GM18909 (cell line): ENCODE results near the gene UGT3A2.
"Not testable (repeated sequence)": the region's sequence is repeated elsewhere in the genome, so short reads cannot be mapped to it uniquely, and the experiment has no call there.

Experiments
- ATAC-seq: cut with Tn5 transposase; IDR thresholded peaks from one replicate; pipeline ENCODE4 v1.9.1; 2021; ENCODE audit warnings: mild to moderate bottlenecking; ENCODE audit not compliant: unreplicated experiment, poor library complexity

Gene UGT3A2

GRCh38 chr5:36055984-36056383 lies 10.7 kb downstream of the UGT3A2 start:
- no peak for ATAC-seq

DNA sequence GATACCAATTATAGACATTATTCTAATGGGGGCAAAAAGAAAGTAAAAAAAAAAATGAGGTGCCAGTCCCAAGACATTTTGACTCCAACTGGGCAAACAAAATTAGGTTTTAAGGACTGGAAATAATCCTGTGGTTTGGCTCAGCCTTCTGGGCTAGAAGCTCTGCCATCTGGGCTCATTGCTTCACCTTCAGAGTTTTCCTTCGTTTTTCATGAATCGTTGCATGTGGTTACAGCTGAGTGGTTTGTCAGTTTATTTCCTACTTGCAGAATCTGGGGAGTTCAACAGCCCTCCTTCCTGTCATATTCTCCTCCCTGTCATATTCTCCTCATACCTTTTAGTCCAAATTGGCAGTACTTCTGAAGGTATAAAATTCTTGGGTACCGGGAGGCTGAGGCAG lies 12.0 kb downstream of the UGT3A2 start:
- no peak for ATAC-seq

DNA sequence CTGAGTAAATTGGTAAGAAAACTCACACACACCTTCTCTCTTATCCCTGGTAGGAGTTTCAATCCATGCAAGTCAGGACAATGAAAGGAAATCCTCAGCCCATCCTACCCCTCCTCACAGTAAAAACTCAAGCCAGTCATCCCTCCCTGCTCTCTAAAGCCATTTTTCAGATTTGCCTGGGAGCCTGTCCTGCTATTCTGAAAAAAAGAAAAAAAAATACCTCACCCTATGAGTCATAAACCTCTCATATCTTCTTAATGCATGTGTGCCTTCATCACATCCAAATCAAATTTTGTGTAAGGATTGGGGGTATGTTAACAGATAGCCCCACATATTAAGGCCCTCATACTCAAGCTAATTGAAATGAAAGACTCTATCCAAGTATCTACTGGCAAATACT lies 14.1 kb downstream of the UGT3A2 start:
- ATAC-seq, result no peak

DNA sequence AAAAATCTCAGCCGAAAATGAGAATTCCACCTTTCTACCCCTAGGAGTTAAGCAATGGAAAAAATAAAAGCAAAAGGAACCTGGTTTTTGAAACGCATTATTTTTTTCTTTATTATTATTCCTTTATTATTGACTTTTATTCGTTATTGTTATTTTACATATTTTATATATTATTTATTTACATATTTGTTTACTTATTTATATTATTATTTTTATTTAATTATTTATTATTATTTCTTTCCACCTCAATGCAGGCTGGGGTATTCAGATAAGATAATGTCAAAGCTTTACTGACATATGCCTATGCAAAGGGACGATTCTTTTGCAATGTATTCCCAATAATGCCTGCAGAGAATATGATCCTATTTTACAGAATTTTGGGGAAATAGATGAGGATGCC lies 16.7 kb downstream of the UGT3A2 start:
- ATAC-seq, result no peak

GRCh38 chr5:36047384-36048160 lies 19.1 kb downstream of the UGT3A2 start:
- ATAC-seq, result no peak

GRCh38 chr5:36045895-36046294 lies 20.8 kb downstream of the UGT3A2 start:
- ATAC-seq, result no peak

DNA sequence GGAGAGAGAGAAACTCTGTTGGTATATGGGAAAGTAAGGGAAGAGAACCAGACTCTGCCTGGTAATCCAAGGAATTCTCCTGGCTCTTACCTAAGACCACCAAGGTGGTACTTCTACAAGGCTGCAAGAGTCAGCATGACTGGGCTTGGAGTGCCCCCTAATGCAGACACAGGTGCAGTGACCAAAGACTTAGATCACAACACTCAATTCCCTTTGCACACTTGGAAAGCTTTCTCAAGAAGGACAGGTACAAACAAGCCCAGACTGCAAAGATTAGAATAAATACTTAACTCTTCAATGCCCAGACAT lies 25.2 kb downstream of the UGT3A2 start:
- ATAC-seq, result no peak

GRCh38 chr5:36040651-36041536 lies 25.8 kb downstream of the UGT3A2 start:
- ATAC-seq, result no peak

GRCh38 chr5:36035696-36036095 lies 31.0 kb downstream of the UGT3A2 start:
- no peak for ATAC-seq

DNA sequence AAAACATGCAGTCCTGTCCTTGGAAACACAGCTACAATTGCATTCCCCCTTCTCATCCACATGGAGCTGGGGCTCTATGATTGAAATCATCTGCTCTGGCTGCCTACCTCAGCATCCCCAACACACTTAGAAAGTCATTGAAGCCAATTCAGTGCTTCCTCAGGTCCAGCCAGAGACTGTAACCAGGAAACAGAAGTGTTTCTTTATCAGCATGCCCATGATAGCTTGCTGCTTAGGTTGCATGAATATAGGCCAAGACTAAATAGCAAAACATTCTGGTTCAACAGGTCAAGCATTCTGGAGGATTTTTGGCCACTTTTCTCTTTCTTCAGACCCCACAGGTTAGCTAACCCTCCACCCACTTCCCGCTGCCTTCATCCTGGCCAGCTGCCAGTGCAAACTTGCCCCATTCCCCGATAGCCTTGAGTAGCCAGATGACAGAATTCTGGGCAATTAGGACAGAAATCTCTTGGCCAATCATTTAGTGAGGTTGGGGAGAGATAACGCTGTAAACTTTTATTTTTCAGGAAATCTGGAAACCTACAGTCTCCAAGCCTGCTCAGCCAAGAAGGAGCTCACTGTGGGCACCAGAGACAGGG lies 32.0 kb downstream of the UGT3A2 start:
- ATAC-seq, result not testable (repeated sequence)

DNA sequence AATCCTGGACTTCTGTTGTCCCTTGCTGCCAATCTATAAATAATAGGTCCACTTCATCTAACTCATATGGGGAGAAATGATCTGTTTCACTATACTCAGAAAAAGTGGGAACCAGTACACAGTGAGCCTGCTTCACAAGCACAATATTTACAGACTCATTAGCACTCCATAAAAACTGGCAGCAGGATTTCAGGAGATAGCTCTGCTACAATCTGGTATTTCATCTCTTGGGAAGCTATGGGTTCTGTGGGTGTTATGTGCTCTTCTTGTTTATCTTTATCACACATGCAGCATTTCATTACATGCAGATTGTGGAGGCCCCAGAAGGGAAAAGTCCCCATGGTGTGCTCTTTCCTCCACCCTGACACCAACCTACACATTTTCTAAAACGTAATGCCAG lies 33.2 kb downstream of the UGT3A2 start:
- no peak for ATAC-seq

GRCh38 chr5:36033047-36033446 lies 33.6 kb downstream of the UGT3A2 start:
- ATAC-seq, result no peak

- no peak for ATAC-seq
Observed at GRCh38 chr5:36031223-36031622, 35.5 kb downstream of the UGT3A2 start.

- no peak for ATAC-seq
Observed at GRCh38 chr5:36029914-36030313, 36.8 kb downstream of the UGT3A2 start.

DNA sequence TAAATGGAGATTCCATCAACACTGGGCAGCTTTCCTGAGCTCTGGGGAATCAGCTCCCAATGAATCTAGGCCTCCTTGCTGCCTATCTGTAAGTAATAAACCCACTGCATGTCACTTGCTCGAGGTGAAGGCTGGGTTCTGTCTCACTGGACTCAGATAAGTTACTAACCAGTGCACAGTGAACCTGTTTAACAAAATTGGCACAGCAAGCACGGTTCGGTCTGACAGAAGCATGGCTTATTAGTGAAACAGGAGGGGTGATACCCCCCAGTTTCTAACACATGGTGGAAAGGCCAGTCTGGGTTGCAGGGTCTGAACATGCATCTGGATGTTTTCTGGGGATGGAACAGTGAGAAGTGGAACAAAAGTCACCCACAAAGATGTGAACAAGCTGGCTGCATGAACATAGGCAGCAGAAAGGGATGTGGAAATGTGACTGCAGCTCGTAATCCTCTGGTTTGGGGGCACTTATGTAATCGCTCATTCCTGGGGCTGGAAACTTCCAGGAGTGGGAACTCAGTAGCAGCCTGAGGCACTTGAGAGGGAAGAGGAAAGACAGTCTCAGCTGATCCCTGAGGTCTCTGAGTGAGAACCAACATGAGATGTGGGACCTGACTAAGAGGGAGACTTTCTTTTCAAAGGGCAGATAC lies 37.7 kb downstream of the UGT3A2 start:
- no peak for ATAC-seq

GRCh38 chr5:36027711-36028110 lies 39.0 kb downstream of the UGT3A2 start:
- ATAC-seq, result no peak

DNA sequence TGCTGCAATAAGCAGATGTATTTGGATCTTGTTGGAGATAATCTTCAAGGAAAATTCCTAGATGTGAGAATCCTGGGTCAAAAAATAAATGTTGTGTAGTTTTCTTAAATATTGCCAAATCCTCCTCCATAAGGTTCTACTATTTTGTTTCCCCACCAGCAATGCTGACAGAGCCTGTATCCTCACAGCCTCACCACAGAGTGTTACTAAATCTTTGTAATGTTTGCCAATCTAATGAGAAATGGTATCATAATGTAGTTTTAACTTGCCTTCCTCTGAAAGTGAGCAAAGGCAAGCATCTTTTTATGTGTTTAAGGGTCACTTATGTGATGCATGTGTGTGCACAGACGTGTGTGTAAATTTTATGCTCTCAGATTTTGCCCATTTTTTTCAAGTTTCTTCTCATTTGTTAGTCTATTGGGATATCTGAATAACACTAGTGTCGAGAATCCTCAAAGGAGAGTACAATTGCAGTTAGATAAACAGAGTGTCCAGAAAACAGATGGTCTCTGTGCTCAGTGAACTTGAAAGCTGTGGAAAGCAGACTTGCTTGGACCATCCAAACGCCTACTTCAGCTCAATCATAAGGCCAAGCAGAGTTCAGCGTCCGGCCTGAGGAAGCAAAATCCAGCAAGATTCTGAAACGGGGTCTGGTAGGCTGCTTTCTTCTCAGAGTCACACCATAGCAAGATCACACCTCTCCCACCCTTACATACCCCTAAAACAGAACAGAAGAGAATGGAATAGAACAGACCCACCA lies 39.8 kb downstream of the UGT3A2 start:
- ATAC-seq, result no peak

- ATAC-seq, result not testable (repeated sequence)
Observed at GRCh38 chr5:36022246-36022645, 44.4 kb downstream of the UGT3A2 start.

GRCh38 chr5:36019584-36019983 lies 47.1 kb downstream of the UGT3A2 start:
- ATAC-seq, result not testable (repeated sequence)

- ATAC-seq, result no peak
Observed at GRCh38 chr5:36017622-36018021, 49.1 kb downstream of the UGT3A2 start.
